Measurements from ENCODE around the gene TMEM176B.
"Not testable (repeated sequence)": the region's sequence is repeated elsewhere in the genome, so short reads cannot be mapped to it uniquely, and the experiment has no call there.

TMEM176B gene

DNA sequence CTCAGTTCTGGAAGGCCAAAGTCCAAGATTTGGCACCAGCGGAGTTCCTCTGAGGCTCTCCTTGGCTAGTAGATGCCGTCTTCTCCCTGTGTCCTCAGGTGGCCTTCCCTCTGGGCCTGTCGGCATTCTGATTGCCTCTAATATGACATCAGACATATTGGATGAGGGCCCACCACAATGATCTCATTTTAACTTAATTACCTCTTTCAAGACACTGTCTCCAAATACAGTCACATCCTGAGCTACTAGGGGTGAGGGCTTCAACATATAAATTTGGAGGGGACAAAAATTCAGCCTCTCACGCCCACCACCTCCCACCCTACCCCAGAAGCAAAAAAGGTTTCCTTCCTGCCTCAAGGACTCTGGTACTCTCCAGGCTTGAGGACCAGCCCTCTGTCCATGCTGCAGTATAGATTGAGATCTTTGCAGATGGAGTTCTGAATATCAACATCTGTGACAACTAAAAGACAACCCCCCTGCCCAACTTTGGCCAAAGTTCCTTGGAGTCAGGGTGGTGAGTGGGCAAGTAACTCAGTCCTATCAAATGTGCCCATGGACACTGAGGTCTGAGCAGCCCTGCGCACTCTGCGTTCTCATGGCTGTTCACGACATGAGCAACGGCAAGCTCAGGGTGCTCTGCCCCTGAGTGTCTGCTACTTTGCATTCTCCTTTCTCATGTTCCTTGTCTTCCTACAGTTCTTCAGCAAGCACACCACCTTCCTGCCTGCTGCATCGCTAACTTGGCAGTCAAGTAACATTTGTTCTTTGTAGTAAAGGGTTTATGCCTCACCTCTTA, 11.5 kb downstream of the TMEM176B start:
- DNase-seq = peak; percentile 59

DNA sequence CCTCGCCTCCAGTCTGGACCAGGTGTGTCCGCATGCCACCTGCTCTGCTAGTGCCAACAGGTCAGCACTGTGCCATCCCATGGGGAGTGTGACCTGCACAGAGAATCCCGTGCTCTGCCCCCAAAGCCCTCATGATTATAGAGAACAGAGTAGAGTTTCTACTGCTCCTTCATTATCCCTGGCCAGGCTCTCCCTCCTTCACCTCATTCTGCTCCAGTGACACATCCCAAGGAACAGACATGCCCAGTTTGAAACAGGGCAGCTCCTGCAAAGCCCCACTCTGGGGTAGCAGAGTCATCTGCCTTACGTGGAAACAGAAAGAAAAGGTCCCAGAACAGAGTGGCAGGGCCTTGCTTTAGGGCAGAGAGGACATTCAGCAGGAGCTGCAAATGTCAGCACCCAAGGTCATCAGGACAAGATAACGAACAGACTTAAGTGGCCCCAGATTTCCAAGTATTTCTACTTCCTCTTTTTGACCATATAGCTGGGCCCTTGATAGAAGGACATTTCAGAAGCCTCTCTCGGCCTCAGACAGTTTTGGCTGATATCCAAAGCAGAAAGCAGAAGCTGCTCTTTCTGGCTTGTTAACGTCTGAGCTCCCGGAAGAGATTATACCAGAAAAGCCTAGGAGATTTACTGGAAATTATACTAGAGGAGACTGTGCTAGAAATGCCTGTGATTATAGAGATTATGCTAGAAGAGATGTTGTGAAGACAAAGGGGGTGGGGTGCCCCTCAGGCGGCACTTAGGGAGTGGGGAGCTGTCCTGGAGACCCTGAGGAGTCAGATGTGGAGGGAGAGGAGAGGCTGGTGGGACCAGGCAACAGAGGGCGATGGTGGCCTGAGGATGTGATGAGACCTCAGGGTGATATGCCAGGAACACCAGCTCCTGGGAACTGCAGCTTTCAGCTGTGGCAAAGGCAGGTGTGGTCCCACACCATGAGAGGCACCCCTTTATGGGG, 12.6 kb downstream of the TMEM176B start:
- DNase-seq = no peak

DNA sequence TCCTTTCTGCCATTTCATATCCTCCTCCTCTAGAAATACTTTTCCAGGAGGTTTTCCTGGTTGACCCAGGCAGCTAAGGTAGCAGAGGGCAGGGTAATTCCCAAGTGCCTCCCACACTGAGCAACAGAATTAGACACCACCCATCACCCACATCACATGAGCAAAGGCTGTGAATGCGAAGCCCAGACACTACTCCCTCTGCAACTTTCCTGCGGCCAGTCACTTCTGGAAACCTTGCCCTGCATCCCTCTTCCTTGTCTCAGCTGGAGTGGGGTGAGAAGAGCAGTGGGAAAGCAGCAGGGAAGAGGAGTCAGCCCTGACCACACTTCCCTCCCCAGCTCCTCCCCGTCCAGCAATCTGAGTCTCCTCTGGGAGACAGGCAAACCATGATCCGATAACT, 15.2 kb downstream of the TMEM176B start:
- no peak for DNase-seq

DNA sequence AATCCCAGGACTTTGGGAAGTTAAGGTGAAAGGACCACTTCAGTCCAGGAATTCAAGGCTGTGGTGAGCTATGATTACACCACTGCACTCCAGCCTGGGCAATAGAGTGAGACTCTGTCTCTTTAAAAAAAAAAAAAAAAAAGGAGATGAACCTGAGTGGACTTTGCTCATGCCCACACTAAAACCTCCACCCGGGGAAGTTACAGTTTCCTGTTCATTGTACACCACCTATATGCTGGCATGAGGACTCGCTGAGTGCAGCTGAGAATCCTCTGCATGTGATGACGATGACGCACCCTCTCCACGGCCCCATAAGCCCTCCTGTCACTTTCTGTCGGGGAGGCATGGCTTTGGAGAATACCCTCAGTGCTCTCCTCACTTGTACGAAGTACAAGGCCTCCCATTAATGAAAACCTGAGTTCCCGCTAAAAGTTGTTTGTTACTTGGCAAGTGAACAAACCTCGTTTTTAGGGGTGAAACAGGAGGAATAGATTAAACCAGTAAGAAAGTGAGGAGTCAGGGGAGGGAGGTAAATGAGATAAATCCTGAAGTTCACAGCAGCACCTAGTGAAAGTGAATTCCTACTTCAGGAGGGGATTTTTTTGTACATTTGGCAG, 15.9 kb downstream of the TMEM176B start:
- DNase-seq = no peak

DNA sequence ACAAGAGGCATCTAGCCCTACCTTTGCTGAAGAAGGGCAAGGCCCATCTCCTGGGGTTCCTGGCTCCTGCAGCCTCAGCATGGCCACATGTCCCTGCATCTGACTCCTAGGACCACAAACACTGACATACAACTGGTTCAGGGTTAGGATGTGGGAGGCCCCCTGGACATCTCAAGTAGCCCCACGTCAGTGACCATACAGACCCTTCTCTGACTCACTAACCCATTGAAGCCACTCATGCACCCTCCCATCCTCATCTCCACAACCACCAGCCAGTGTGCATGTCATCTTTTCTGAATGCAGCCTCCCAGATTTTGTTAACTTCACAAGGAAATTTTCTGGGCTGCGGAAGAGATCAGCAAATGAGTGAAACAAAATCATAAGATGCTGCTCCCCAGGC, 18.2 kb downstream of the TMEM176B start:
- DNase-seq = no peak

DNA sequence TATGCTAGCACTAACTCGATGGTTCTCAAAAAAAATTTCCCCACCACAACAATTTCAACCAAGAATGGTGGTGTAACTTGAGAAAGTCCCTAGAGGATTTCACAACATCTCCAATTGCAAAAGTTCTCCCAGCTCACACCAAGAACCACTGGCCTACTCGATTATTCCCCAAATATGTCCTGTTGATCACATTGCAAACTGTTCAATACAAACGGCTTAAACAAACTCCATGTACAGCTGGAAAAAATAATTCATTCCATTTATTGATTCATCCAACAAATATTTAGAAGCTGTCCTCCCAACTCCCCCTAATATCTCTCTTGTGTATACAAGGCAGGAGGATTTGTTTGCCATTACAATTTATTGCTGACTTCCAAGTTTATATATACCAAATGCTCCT, 19.1 kb downstream of the TMEM176B start:
- DNase-seq = peak; percentile 54

DNA sequence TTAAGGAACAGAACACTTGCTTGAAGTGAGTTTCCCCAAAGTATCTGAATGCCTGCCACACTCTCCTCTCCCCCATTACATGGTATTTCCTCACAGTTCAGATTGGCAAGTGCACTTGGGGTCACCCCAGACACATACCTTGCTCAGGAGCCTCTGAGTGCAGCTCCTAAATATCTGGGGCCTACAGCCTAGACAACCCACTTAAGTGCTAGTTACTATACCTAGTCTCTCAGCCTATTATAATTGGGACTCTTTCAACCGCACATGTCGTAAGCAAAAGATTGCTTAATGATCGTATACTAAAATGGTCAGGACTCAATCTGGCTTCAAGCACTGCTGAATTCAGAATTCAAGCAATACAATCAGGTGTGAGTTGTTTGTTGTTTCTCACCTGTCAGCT, 19.9 kb downstream of the TMEM176B start:
- no peak for DNase-seq

DNA sequence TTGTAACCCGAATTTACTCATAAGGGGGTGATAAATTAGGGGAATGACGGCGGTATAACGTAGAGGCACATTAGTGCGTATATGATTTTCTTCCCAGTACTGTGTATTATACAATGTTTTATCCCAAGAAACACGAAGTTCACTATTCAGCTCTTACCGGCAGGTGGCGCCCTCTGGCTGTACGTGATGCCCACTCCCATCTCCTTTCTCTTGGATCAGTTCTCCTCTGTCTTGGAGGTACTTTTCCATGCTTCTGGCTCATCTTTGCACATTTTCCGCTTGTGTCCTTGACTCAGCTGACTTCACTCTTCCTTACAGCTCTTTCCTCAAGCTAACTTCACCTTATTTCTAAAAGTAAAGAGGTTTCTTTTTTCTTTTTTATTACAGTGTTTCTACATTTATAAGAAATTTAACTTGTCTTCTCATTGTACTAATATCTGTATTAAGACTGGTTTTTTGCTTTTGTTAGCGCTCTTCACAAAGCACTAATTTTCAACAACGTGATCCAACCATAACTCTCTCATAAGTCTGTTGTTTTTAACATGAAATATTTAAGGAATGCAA, 21.3 kb downstream of the TMEM176B start:
- peak; percentile 60 for DNase-seq

DNA sequence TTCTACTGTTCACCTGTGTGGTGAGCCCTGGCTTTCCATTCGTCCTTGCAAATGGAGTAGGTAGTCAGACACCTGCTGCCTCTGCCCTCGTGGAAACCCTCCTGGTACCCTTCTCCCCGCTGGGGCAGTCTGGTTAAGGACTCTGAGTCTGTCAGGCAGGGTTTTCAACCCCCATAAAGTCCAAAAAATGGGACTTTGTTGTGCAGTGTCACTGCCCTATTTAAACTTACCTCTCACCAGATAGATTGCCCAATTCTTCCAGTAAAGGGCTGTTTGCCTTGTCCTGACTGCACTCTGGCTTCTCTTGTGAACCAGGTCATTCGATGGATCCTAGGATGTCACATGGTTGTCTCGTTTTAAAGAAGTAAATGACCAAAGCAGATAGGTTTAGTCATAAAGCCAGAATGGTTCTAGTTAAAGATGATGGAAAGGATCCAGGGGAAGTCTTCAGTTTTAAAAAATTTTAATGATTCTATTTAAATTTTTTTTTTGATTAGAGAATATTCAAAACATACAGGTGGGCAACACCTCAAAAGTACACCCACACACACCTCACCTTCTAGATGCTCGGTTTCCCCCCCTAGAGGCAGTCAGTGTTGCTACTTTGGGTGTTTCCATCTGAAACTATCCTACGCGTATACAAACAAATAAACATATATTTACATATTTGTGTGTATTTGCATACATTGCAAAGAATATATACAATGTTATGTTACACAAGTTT, 22.0 kb downstream of the TMEM176B start:
- no peak for DNase-seq

DNA sequence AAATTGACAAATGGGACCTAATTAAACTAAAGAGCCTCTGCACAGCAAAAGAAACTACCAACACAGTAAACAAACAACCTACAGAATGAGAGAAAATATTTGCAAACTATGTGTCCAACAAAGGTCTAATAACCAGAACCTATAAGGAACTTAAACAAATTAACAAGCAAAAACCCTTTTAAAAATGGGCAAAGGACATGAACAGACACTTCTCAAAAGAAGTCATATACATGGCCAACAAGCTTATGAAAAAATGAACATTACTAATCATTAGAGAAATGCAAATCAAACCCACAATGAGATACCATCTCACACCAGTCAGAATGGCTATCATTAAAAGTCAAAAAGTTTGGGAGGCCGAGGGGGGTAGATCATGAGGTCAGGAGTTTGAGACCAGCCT, 26.0 kb downstream of the TMEM176B start:
- DNase-seq = not testable (repeated sequence)

DNA sequence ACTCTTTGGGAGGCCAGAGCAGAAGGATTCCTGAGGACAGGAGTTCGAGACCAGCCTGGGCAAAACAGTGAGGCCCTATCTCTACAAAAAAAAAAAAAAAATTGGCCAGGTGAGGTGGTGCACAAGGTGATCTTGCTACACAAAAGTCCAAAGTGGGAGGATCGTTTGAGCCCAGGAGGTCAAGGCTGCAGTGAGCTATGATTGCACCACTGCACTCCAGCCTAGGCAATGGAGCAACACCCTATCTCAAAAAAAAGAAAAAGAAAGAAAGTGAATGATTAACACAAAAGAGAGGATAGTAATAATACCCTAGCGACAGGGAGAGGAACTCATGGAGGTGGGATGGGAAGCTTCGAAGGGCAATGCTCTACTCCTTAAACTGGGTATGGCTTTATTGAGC, 30.4 kb downstream of the TMEM176B start:
- no peak for DNase-seq

DNA sequence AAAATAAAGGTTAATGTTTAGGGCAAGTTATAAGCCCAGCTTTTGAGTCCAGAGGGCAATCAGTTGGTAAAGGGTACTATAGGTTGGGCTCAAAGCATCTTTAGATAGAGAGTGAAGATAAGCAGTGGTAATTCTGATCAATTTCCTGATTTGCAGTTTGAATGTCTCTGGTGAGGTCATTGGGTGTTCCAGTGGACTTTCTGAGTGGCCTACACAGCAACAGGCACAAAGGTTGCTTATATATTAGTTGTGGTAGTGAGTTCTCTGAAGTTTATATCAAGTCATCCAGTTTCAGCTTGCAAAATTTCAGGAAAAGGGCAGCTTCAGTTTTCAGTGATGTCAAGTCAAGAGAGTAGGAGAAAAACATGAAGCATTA, 33.8 kb downstream of the TMEM176B start:
- DNase-seq = no peak

DNA sequence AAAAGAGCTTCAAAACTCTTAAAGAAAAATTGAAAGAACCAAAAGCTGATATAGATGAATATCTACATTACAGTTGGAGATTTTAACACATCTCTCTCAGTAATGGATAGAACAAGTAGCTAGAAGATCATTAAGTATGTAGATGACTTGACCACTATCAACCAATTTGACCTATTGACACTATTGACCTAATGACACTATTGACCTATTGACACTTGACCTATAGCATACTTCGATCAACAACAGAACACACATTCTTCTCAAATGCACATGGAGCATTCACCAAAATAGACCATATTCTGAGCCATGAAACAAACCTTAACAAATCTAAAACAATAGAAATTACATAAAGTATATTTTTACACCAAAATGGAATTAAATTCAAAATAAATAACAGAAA, 40.7 kb downstream of the TMEM176B start:
- no peak for DNase-seq

DNA sequence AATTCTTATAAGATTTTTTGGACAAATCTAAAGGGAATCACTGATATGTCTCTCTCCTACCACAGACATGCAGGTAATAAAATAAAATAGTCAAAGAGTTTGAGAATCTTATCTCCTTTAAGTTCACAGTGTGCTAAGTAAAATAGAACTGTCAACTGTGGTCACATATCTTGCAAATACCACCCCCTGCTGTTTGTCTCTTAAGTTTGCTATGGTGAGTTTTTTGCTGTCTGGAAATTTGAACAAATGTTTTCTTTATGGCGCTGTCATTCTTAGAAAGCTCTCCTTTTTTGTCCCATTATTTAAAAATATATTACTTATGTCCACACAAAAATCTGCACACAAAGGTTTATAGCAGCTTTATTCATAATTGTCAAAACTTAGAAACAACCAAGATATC, 43.3 kb downstream of the TMEM176B start:
- no peak for DNase-seq

DNA sequence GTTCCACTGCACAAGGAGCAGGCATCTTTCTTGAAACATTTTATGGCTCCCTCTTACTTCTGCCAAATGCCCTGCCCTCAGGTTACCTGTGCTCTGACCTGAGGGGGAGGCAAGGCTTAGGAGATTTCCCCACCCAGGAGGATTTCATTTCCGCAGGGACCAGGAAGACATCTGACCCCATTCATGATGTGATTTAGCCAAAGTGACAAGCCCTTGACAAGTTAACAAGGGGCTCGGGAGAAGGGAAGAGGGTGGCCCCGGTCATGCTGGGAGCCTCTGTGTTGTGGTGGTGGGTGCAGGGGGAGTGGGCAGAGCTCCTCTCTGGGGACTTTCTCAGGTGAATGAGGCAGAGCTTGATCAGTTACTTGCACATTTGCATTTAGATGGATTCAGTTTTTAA, 44.0 kb downstream of the TMEM176B start:
- no peak for DNase-seq

DNA sequence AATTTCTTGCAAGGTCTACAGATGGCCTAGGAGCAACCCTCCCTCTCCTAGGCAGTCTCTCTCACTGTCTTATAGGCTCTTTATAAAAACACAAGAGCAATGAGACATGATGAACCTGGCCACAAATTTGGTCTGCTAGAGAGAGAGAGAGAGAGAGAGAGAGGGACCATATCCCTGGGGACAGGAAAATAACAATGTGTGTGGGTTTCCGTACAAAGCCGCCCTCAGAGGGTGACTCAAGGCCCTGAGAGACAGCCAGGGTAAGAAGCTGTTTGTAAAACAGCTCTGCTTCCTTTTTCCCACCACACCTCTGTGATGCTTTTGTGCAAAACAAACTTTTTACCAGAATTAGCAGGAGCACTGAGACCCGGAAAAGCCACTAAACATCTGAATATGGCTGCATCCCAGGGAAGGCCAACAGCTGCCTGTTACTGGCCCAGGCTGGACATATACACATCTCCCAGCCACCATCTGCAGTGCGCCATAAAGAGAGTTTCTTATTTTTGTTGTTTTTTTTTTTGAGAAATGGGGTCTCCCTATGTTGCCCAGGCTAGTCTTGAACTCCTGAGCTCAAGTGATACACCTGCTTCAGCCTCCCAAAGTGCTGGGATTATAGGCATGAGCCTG, 44.6 kb downstream of the TMEM176B start:
- no peak for DNase-seq

DNA sequence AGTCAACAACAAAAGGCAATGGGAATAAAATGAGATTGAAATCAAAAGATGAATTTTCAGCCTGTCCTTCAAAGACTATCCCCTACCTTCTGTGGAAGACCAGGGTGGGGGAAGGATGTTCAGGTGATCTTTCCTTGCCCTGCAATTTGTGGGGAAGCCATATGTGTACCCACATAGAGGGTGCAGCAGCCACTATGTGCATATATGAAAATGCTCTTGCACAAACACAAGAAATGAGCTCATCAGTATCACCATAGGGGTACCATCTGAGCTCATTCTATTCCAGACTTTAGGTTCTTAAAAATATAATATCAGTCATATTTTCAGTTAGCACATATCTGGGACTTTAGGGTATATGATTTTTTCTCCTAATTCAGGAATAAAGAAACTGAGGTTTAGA, 45.2 kb downstream of the TMEM176B start:
- no peak for DNase-seq

DNA sequence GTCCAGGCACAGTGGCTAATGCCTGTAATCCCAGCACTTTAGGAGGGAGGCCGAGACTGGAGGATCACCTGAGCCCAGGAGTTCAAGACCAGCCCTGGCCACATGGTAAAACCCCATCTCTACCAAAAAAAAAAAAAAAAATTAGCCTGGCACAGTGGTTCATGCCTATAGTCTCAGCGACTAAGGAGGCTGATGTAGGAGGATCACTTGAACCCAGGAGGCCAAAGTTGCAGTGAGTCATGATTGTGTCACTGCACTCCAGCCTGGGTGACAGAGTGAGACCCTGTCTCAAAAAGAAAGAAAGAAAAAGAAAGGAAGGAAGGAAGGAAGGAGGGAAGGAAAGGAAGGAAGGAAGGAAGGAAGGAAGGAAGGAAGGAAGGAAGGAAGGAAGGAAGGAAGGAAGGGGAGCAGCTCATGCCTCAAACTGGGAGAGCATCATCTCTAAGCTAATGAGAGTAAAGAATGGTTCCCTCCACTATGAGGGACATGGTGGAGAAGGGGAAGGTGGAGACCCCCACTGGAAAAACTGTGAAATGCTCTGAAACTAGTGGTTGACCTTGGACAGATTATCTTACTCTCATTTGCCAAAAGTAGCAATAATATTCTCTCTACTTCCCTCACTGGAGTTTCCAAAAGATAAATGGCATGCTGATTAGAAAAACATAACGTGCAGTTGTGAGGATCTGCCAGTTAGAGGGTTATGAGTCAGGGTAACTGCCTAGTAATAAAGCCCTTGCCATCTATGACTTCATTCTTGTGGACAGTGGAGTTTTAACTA, 46.1 kb downstream of the TMEM176B start:
- no peak for DNase-seq

DNA sequence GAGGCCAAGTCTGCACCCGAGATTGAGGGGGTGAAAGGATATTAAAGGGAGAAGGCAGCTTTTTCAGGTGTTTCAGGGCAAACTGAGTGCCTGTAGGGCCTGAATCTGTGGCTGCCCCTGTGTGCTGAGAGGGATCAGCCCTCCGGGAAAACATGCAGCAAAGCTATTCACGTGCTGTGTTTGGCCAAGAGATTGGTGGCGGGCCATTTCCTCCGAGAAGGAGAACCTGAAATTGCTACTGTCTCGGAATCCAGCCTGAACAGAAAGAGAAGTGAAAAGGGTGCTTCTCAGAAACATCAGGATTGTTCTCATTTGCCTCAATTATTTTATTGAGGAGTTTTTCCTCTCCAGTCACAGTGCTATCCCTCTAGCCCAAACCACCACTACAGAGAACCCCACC, 46.9 kb downstream of the TMEM176B start:
- DNase-seq = no peak

DNA sequence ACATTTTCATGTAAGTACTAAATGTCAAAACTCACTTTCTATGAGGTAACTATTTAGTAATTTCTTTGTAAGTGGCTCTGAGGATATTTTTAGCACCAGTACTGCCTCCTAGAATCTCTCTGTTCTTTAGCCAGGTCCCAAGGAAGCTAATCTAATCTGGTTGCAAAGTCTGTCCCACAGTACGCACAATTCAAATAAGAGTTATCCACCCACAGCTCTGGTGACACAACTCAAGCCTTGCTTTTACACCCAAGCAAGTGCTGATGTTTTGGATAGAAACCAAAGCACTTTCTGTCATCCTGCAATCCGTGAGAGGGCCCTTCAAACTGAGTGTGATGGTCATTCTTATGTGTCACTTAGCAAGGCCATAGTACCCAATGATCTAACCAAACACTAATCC, 48.5 kb downstream of the TMEM176B start:
- DNase-seq = no peak

DNA sequence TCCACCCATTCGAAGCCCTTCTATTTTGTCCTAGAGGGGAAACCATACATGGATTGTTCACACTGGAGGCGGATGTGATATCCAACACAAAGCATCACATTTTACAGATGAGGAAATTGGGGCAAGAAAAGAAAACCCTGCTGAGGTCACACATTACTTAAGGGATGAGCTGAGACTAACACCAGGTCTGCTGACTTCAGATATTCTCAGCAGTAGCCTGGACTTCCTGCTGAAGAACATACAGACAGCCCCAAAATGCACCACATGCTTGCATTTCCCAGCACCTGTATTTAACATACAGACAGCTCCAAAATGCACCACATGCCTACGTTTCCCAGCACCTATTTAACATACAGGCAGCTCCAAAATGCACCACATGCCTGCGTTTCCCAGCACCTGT, 51.8 kb downstream of the TMEM176B start:
- no peak for DNase-seq
